Left lung (tissue), 10 donors: ENCODE results near the gene PLD1. TPM values are rescaled to one million over a fixed set of nuclear protein-coding genes. Genes with fewer than 3 reads are reported as not detected.

ENCODE experiments used
- ATAC-seq: fragments of 200-7000 bp; cut with Tn5 transposase; one replicate; pipeline ENCODE4 v1.9.1; 2020; ENCODE audit warnings: moderate library complexity
- DNase-seq, 4 donors: peaks; one replicate each; pipeline ENCODE4 v3.0.0-alpha.2; 2013 to 2020
- H3K27ac ChIP-seq, 2 donors: fragments of 200-600 bp; sonication (generic) in 1 of 2; one replicate each; pipeline versions ENCODE4 v1.5.0 to v1.8.0; 2020 to 2021
- H3K27me3 ChIP-seq, 2 donors: fragments of 200-600 bp; sonication (generic) in 1 of 2; one replicate each; pipeline versions ENCODE4 v1.5.0 to v1.8.0; 2020 to 2021
- H3K36me3 ChIP-seq, 2 donors: fragments of 200-600 bp; sonication (generic) in 1 of 2; one replicate each; pipeline versions ENCODE4 v1.5.0 to v1.8.0; 2020 to 2021
- H3K4me1 ChIP-seq, 2 donors: fragments of 200-600 bp; one replicate each; pipeline ENCODE4 v1.8.0; 2021
- H3K4me3 ChIP-seq, 2 donors: fragments of 200-600 bp; sonication (generic) in 1 of 2; one replicate each; pipeline versions ENCODE4 v1.5.0 to v1.8.0; 2020 to 2021; ENCODE audit warnings: mild to moderate bottlenecking in 1 of 2
- H3K9me3 ChIP-seq, 2 donors: fragments of 200-600 bp; sonication (generic) in 1 of 2; one replicate each; pipeline versions ENCODE4 v1.5.0 to v1.8.0; 2020 to 2021
- intact Hi-C, 2 donors: fragments of 100-400 bp; cut with DNase I; formaldehyde crosslinking; loops; one replicate each; pipeline versions ENCODE4 v1.11.2 to v1.14.2; 2022
- polyA plus RNA-seq, 6 donors: library from polyadenylated mRNA; unstranded; fragments of 120-200 nt; gene quantifications; one replicate each; pipeline ENCODE4 v1.2.1, GENCODE V29; 2013; ENCODE audit not compliant: insufficient read length in 6 of 6
- total RNA-seq, 2 donors: library from RNA; stranded (reverse); fragmentation: NEBNext Ultra II Directional; extraction: Animal tissue kit (Norgen Biotek cat#: 25700); gene quantifications; one replicate each; pipeline ENCODE4 v1.2.1, GENCODE V29; 2021
- TF ChIP-seq, protein P1 (sequence below), 2 donors: fragments of 200-600 bp; sonication (generic) in 1 of 2; IDR thresholded peaks; one replicate each; pipeline versions ENCODE4 v1.5.0 to v1.8.0; 2021; ENCODE audit warnings: antibody characterized with exemption in 2 of 2
- donor health status: DM: no; HTN: yes; CAD: no.
- donor health status: DM: no; HTN: no; CAD: no.

PLD1 gene
- total and polyA plus RNA-seq, 8 donors, result 2.9 to 18.7 (median 5.8) TPM

DNA sequence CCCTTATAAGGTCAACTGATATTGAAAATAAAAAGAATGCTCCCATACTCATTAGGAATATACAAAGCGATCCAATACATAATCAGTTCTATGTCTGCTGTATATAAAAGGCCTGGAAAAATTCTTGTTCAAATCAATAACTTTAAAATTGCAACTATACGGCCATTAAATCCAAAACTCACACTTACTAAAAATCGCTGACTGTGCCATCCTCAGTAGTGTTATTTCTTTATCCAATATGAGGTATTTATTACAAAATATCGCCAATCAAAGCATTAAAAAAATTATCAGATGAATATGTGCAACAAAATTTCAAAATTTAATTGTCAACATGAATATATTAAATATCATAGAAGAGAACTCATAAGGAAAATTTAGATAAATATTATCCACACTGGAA is 146.5 kb downstream of the PLD1 start:
- DNase-seq (no peak), ATAC-seq (no peak)
- H3K9me3 ChIP-seq, result no peaks in the 10 kb centered on the region
- no peaks in the 10 kb centered on the region for H3K27me3 ChIP-seq
- intact Hi-C loops, result no loop called here
- no peak overlapping the region for H3K27ac ChIP-seq
- no peaks in the 10 kb centered on the region for H3K4me1 ChIP-seq
- peaks cover 0 to 61% of the 10 kb centered on the region in 2 donors for H3K36me3 ChIP-seq
- TF ChIP-seq, protein P1, sequence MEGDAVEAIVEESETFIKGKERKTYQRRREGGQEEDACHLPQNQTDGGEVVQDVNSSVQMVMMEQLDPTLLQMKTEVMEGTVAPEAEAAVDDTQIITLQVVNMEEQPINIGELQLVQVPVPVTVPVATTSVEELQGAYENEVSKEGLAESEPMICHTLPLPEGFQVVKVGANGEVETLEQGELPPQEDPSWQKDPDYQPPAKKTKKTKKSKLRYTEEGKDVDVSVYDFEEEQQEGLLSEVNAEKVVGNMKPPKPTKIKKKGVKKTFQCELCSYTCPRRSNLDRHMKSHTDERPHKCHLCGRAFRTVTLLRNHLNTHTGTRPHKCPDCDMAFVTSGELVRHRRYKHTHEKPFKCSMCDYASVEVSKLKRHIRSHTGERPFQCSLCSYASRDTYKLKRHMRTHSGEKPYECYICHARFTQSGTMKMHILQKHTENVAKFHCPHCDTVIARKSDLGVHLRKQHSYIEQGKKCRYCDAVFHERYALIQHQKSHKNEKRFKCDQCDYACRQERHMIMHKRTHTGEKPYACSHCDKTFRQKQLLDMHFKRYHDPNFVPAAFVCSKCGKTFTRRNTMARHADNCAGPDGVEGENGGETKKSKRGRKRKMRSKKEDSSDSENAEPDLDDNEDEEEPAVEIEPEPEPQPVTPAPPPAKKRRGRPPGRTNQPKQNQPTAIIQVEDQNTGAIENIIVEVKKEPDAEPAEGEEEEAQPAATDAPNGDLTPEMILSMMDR (IDR thresholded peaks at IDR 0.05), result no peak
- no peak overlapping the region for H3K4me3 ChIP-seq

DNA sequence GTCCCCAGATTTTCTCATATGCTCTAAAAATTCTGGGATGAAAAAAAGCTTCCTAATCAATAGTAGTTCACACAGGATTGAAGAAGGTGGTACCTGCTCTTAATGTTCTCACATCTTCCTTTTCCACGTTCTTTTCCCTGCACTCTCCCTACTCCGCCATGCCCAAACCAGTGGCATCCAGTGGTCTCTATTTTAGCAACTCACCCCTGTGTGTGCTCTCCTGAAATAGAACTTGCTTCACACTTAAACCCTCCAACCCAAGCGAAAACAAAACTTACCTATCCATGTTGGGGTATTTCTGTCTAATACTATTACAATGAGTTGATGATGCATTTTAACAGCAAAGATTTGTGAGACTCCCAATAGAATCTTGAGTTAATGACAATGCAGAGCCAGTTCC is 148.8 kb downstream of the PLD1 start:
- no peak overlapping the region for H3K27ac ChIP-seq
- no peak for ATAC-seq
- no peak overlapping the region for H3K4me3 ChIP-seq
- H3K4me1 ChIP-seq, result no peaks in the 10 kb centered on the region
- H3K36me3 ChIP-seq, result peaks cover 0 to 65% of the 10 kb centered on the region in 2 donors
- DNase-seq, result no peak
- H3K27me3 ChIP-seq, result no peaks in the 10 kb centered on the region
- TF ChIP-seq, protein P1 (IDR thresholded peaks at IDR 0.05), result no peak
- intact Hi-C loops, result no loop called here
- no peaks in the 10 kb centered on the region for H3K9me3 ChIP-seq

DNA sequence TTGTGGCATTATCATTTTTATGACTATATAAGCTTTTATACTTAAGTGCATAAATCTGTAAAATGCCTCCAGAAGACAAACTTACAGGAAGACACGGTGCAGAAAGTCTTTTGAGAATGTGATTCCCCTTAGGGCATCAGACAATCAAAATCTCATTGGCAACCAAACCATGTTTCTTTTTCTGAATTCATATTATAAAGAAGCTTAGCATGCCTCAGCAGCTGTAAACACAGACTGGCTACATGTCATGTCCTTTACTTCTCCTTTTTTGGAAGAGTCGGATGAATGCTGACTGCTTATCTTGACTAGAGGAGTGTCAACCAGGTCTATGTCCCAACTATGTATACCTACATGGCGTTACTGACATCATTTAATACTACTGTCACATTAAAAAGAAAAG is 150.1 kb downstream of the PLD1 start:
- H3K4me3 ChIP-seq, result no peak overlapping the region
- ATAC-seq (no peak), DNase-seq (no peak)
- no peaks in the 10 kb centered on the region for H3K27me3 ChIP-seq
- TF ChIP-seq, protein P1 (IDR thresholded peaks at IDR 0.05), result no peak
- H3K4me1 ChIP-seq, result no peaks in the 10 kb centered on the region
- no peaks in the 10 kb centered on the region for H3K9me3 ChIP-seq
- H3K27ac ChIP-seq, result no peak overlapping the region
- H3K36me3 ChIP-seq, result peaks cover 0 to 63% of the 10 kb centered on the region in 2 donors
- intact Hi-C loops, result no loop called here

DNA sequence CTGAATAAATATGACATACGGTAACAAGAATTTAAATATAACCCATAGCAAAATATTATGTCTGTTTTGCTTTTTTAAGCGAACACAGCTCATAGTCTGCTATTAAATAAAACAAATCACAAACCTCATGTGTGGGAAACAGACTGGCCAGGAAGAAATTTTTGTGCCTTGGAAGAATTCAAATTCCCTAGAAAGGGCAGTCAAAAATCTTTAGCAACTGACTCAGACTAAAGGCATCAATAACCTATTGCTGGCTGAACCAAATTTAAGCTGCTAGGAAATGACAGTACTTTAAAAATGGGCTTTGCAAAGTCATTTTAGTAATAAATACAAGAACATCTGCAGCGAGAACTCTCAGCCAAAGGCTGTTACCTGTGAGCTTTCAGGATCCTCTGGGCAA is 151.4 kb downstream of the PLD1 start:
- no peak for DNase-seq
- Histone ChIP-seq H3K4me3 (no peak overlapping the region), H3K4me1 (no peaks in the 10 kb centered on the region), H3K9me3 (no peaks in the 10 kb centered on the region), H3K27ac (no peak overlapping the region), H3K36me3 (peaks cover 0 to 57% of the 10 kb centered on the region in 2 donors), H3K27me3 (no peaks in the 10 kb centered on the region)
- TF ChIP-seq, protein P1 (IDR thresholded peaks at IDR 0.05), result no peak
- intact Hi-C loops, result no loop called here
- ATAC-seq, result no peak

DNA sequence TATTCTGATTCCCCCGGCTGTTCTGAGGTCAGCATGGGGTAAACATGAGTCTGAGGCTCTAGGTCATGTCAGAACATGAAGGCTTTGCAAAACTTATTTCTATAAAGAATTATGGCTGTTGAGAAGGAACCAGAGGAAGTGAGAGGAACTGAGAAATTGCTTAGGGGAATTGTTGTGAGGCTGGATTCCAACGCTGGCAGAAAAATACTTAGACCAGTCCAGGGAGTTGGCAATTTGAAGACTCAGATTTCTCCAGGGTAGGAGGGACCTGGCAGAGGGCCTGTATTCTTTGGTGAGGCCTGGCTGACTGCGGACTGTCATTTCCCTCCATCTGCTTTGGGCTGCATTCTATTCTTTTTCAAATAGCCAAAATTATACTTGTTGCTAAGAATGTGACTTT is 155.5 kb downstream of the PLD1 start:
- ATAC-seq, result peak; percentile 59
- Histone ChIP-seq H3K36me3 (peaks cover 0 to 36% of the 10 kb centered on the region in 2 donors), H3K9me3 (no peaks in the 10 kb centered on the region), H3K4me3 (no peak overlapping the region), H3K27me3 (no peaks in the 10 kb centered on the region), H3K4me1 (no peaks in the 10 kb centered on the region), H3K27ac (no peak overlapping the region)
- intact Hi-C loops, result no loop called here
- TF ChIP-seq, protein P1 (IDR thresholded peaks at IDR 0.05), result no peak
- DNase-seq, result peak in 2 of 4 donors; percentile 20 to 40
